ENCODE results near the gene BGLAP.

Gene BGLAP

DNA sequence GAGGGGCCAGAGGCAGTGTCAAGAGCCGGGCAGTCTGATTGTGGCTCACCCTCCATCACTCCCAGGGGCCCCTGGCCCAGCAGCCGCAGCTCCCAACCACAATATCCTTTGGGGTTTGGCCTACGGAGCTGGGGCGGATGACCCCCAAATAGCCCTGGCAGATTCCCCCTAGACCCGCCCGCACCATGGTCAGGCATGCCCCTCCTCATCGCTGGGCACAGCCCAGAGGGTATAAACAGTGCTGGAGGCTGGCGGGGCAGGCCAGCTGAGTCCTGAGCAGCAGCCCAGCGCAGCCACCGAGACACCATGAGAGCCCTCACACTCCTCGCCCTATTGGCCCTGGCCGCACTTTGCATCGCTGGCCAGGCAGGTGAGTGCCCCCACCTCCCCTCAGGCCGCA, at the start of gene BGLAP:
BGLAP (plus strand) TSS at position 259 of the 400 bp plus-strand sequence; CDS start at position 307, 48 bp downstream.
- Histone ChIP-seq H3K4me2 (no peak within 1 kb of the TSS), H3K27ac (no peak within 1 kb of the TSS), H3K79me2 (ENCODE audit: insufficient read depth, low read depth) (no peaks in the 10 kb centered on the region), H3K36me3 (ENCODE audit: insufficient read depth) (no peaks in the 10 kb centered on the region), H3K27me3 (ENCODE audit: insufficient read depth, low read depth) (no peaks in the 10 kb centered on the region), H4K20me1 (ENCODE audit: insufficient read depth) (no peaks in the 10 kb centered on the region), H2AFZ (ENCODE audit: low read depth) (no peak within 1 kb of the TSS), H3K4me1 (ENCODE audit: low read depth, poor library complexity, severe bottlenecking) (no peaks in the 10 kb centered on the region), H3K9ac (no peak within 1 kb of the TSS), H3K4me3 (IDR thresholded peaks at IDR 0.05; ENCODE audit: insufficient read depth, low read depth, low read length) (no peak within 1 kb of the TSS)
- no peak for TF ChIP-seq CTCF (conservative IDR thresholded peaks at IDR 0.05; ENCODE audit: low read depth, low read length)

DNA sequence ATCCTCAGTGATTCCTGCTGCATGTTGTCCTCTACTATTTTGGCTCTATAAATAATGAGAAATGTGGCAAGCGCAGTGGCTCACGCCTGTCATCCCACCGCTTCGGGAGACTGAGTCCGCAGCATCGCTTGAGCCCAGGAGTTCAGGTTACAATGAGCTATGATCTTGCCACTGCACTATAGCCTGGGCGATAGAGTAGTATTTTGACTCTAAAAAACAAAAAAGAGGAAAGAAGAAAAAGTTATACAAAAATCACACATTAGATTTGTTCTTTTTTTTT, 48.8 kb upstream of the BGLAP start:
- no peaks in the 10 kb centered on the region for H4K20me1 ChIP-seq (ENCODE audit: insufficient read depth)
- peaks cover 42% of the 10 kb centered on the region for H3K79me2 ChIP-seq (ENCODE audit: insufficient read depth, low read depth)
- no peaks in the 10 kb centered on the region for H3K27me3 ChIP-seq (ENCODE audit: insufficient read depth, low read depth)
- no peak for TF ChIP-seq CTCF (conservative IDR thresholded peaks at IDR 0.05; ENCODE audit: low read depth, low read length)
- H2AFZ ChIP-seq (ENCODE audit: low read depth): peak overlapping the region; percentile 79
- H3K4me3 ChIP-seq (IDR thresholded peaks at IDR 0.05; ENCODE audit: insufficient read depth, low read depth, low read length): peak overlapping the region; percentile 8
- H3K9ac ChIP-seq: peak overlapping the region; percentile 56
- peak overlapping the region; percentile 42 for H3K27ac ChIP-seq
- peak overlapping the region; percentile 19 for H3K4me2 ChIP-seq
- no peaks in the 10 kb centered on the region for H3K36me3 ChIP-seq (ENCODE audit: insufficient read depth)
- peaks cover 24% of the 10 kb centered on the region for H3K4me1 ChIP-seq (ENCODE audit: low read depth, poor library complexity, severe bottlenecking)

DNA sequence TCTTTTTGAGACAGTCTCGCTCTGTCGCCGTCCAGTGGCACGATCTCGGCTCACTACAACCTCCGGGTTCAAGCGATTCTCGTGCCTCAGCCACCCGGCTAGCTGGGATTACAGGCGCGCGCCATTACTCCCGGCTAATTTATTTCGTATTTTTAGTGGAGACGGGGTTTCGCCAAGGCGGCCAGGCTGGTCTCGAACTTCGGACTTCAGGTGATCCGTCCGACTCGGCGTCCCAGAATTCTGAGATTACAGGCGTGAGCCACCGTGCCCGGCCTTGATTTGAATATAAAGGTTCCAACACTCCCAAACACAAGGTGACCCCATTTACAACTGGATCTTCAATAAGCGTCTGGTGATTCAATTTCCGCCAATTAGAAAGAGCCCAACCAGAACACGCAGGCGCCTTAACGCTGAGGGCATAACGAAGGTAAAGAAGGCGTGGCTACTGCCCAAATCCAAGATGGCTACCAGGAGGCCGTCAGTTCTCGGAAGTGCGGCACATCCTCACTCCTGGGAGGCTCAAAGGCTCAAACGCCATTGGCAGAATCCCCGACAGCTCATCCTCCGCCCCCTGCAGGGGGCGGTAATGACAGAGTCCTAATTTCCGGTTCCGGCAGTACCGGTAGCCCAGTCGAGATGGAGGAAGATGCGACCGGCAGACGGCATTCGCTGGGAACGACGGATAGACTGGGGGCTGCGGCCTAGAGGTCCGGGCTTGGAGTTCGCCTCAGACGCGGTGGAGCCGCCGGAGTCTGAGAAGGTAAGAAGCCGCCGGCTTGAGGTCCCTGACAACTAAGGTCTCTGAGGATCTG, 48.3 kb upstream of the BGLAP start, which contains the start of gene SLC25A44:
SLC25A44 (plus strand) TSS at position 617 of the 812 bp plus-strand sequence. CDS start 5,744 bp downstream, outside the sequence.
- H2AFZ ChIP-seq (ENCODE audit: low read depth): peak within 1 kb of the TSS; percentile 79

GRCh38 chr1:156194300-156194652, 47.7 kb upstream of the BGLAP start:
- TF ChIP-seq CTCF (conservative IDR thresholded peaks at IDR 0.05; ENCODE audit: low read depth, low read length): no peak; the same call in 1 of the 2 replicates
- H3K79me2 ChIP-seq (ENCODE audit: insufficient read depth, low read depth): peaks cover 50% of the 10 kb centered on the region
- H3K4me3 ChIP-seq (IDR thresholded peaks at IDR 0.05; ENCODE audit: insufficient read depth, low read depth, low read length): peak overlapping the region; percentile 99
- H4K20me1 ChIP-seq (ENCODE audit: insufficient read depth): no peaks in the 10 kb centered on the region
- H3K27ac ChIP-seq: no peak overlapping the region
- no peaks in the 10 kb centered on the region for H3K27me3 ChIP-seq (ENCODE audit: insufficient read depth, low read depth)
- peak overlapping the region; percentile 79 for H2AFZ ChIP-seq (ENCODE audit: low read depth)
- H3K4me2 ChIP-seq: peak overlapping the region; percentile 90
- peak overlapping the region; percentile 56; the same call in 1 of the 2 replicates for H3K9ac ChIP-seq
- peaks cover 24% of the 10 kb centered on the region for H3K4me1 ChIP-seq (ENCODE audit: low read depth, poor library complexity, severe bottlenecking)
- no peaks in the 10 kb centered on the region; the same call in 1 of the 2 replicates for H3K36me3 ChIP-seq (ENCODE audit: insufficient read depth)

More for the DNA sequence above, 48.3 kb upstream of the BGLAP start, which contains the start of gene SLC25A44:
- Histone ChIP-seq H3K4me2 (peak within 1 kb of the TSS; percentile 90), H3K9ac (peak within 1 kb of the TSS; percentile 56), H4K20me1 (ENCODE audit: insufficient read depth) (no peaks in the 10 kb centered on the region), H3K27ac (peak within 1 kb of the TSS; percentile 42), H3K79me2 (ENCODE audit: insufficient read depth, low read depth) (peaks cover 45% of the 10 kb centered on the region), H3K4me3 (IDR thresholded peaks at IDR 0.05; ENCODE audit: insufficient read depth, low read depth, low read length) (peak within 1 kb of the TSS; percentile 99), H3K36me3 (ENCODE audit: insufficient read depth) (no peaks in the 10 kb centered on the region; the same call in 1 of the 2 replicates), H3K4me1 (ENCODE audit: low read depth, poor library complexity, severe bottlenecking) (peaks cover 24% of the 10 kb centered on the region), H3K27me3 (ENCODE audit: insufficient read depth, low read depth) (no peaks in the 10 kb centered on the region)
- peak; percentile 97 for TF ChIP-seq CTCF (conservative IDR thresholded peaks at IDR 0.05; ENCODE audit: low read depth, low read length)
